Thoracic aorta (tissue), 2 donors: ENCODE results near the gene HSD17B7. TPM values are rescaled to one million over a fixed set of nuclear protein-coding genes. Genes with fewer than 3 reads are reported as not detected.
A peak's percentile ranks its signal among the peaks of the same experiment; 100 is the strongest.
"Not testable (repeated sequence)": the region's sequence is repeated elsewhere in the genome, so short reads cannot be mapped to it uniquely, and the experiment has no call there.

ENCODE experiments used
- ATAC-seq: fragments of 150-250 bp; one replicate; pipeline ENCODE4 v1.8.0; 2017; ENCODE audit warnings: low read depth; ENCODE audit not compliant: insufficient number of reproducible peaks, low FRiP score
- DNase-seq: peaks from one replicate; pipeline ENCODE4 v3.0.0-alpha.2; 2020; ENCODE audit warnings: low spot score
- H3K27ac ChIP-seq, 2 donors: fragments of 200-600 bp; sonication (generic); 1 replicate in 1 of 2; 2 replicates in 1 of 2; pipeline ENCODE4 v1.5.1; 2016; ENCODE audit warnings: mild to moderate bottlenecking in 2 of 2, moderate library complexity in 2 of 2
- H3K27me3 ChIP-seq: fragments of 200-600 bp; sonication (generic); replicated peaks from 2 replicates; pipeline ENCODE4 v1.6.0; 2016; ENCODE audit warnings: mild to moderate bottlenecking; ENCODE audit not compliant: insufficient read depth
- H3K36me3 ChIP-seq: fragments of 200-600 bp; sonication (generic); one replicate; pipeline ENCODE4 v1.5.1; 2016
- H3K4me1 ChIP-seq, 2 donors: fragments of 200-600 bp; sonication (generic); 1 replicate in 1 of 2; 2 replicates in 1 of 2; pipeline versions ENCODE4 v1.5.1 to v1.6.0; 2016; ENCODE audit warnings: low read depth in 2 of 2, mild to moderate bottlenecking in 1 of 2; ENCODE audit not compliant: control insufficient read depth in 1 of 2
- H3K4me3 ChIP-seq: fragments of 200-600 bp; sonication (generic); 2 replicates; pipeline ENCODE4 v1.5.1; 2016; ENCODE audit warnings: mild to moderate bottlenecking
- H3K9me3 ChIP-seq: fragments of 200-600 bp; sonication (generic); 2 replicates; pipeline ENCODE4 v1.5.1; 2016
- total RNA-seq, 2 donors: library from RNA; depleted of rRNA; stranded (reverse); fragments of >200 nt; gene quantifications; one replicate each; pipeline versions ENCODE4 v1.1.0 to v1.2.3, GENCODE V29; 2016
- TF ChIP-seq, protein P1 (sequence below): fragments of 200-600 bp; sonication (generic); IDR thresholded peaks from one replicate; pipeline ENCODE4 v1.5.1; 2019; ENCODE audit warnings: antibody characterized with exemption

Gene HSD17B7
- total RNA-seq, 2 donors from 2014 or later: 10.4 to 14.4 TPM

DNA sequence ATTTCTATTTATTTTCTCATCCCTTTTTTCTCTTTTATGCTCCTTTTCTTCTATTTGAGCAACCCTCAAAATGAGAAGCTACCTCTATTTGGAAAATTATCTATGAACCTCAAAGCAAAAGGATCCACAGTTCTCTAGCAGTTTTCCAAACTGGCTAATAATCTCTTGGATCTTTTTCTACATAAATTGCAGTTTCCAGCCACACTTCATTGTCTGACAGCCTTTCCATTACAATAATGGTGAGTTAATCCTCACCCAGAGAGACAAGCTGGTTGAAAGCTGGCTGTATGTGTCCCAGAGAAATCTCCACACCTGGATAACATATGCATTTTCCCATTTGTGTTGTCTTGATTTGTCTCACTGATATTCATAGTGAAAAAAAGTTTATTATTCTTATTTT is 16.5 kb upstream of the HSD17B7 start:
- no peaks in the 10 kb centered on the region for H3K9me3 ChIP-seq
- peaks cover 17% of the 10 kb centered on the region for H3K36me3 ChIP-seq
- no peaks in the 10 kb centered on the region for H3K27me3 ChIP-seq
- DNase-seq (no peak), ATAC-seq (no peak)
- TF ChIP-seq, protein P1, sequence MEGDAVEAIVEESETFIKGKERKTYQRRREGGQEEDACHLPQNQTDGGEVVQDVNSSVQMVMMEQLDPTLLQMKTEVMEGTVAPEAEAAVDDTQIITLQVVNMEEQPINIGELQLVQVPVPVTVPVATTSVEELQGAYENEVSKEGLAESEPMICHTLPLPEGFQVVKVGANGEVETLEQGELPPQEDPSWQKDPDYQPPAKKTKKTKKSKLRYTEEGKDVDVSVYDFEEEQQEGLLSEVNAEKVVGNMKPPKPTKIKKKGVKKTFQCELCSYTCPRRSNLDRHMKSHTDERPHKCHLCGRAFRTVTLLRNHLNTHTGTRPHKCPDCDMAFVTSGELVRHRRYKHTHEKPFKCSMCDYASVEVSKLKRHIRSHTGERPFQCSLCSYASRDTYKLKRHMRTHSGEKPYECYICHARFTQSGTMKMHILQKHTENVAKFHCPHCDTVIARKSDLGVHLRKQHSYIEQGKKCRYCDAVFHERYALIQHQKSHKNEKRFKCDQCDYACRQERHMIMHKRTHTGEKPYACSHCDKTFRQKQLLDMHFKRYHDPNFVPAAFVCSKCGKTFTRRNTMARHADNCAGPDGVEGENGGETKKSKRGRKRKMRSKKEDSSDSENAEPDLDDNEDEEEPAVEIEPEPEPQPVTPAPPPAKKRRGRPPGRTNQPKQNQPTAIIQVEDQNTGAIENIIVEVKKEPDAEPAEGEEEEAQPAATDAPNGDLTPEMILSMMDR: no peak
- H3K27ac ChIP-seq: no peak overlapping the region
- H3K4me3 ChIP-seq: no peak overlapping the region
- H3K4me1 ChIP-seq: no peaks in the 10 kb centered on the region

DNA sequence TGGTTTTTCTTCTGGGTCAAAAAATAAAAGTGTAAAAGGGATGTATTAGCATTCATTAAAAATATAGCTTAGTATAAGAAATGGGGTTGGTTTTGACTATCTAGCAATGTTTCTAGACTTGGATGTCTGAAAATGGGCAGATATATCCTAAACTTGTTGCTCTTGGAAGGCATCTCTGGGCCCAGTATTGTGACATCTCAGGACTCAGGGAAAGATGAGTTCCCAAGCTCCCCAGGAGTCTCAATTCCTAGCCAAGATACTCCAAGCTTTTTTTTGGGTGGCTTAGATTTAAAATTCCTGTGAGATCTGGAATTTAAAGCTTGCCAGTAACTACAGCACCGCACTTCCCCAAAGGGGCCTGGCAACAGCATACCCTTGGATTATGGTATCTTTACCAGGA is 11.5 kb upstream of the HSD17B7 start:
- H3K4me3 ChIP-seq: no peak overlapping the region
- no peak overlapping the region for H3K27ac ChIP-seq
- ATAC-seq: no peak
- DNase-seq: no peak
- no peaks in the 10 kb centered on the region for H3K9me3 ChIP-seq
- peaks cover 10% of the 10 kb centered on the region for H3K36me3 ChIP-seq
- no peaks in the 10 kb centered on the region for H3K27me3 ChIP-seq
- TF ChIP-seq, protein P1: no peak
- H3K4me1 ChIP-seq: no peaks in the 10 kb centered on the region

DNA sequence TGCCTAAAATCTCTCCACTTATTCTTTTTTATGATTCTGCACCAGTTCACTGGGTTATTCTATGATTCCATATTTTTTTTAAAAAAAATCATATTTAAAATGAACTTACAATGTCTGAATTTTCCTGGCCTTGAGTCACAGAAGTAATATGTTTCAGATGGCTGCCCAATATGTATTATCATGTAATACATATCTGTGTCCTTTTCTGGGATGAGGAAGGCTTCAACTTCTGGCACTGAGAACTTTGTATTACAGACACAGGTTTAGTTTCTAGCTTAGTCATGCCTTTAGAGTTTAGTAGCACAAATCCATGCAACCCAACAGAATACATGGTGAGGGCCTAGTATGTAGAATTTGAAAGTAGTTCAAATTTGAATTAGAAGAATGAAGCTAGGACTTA is 7.8 kb upstream of the HSD17B7 start:
- no peaks in the 10 kb centered on the region for H3K9me3 ChIP-seq
- H3K4me1 ChIP-seq: peaks cover 0 to 7% of the 10 kb centered on the region in 2 donors
- H3K36me3 ChIP-seq: peaks cover 10% of the 10 kb centered on the region
- H3K27me3 ChIP-seq: no peaks in the 10 kb centered on the region
- TF ChIP-seq, protein P1: no peak
- H3K4me3 ChIP-seq: no peak overlapping the region
- DNase-seq (no peak), ATAC-seq (no peak)
- H3K27ac ChIP-seq: no peak overlapping the region

DNA sequence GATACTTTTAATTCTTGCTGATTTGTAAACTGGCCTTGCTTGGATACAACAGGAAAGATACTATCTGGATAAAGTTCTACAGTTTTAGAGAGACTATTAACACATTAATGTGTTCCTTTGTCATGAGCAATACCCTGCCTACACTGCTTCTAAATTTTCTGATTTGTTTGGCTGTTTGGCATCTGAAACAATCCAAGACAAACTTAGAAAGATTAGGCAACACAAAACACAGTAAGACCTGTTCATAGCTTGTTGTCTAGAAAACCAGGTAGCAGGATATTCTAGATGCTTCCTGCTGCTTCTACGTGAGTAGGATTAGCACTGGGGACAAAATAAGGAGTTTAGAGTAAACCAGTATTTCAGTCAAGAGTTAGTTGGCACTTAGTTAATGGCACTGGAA is 5.6 kb upstream of the HSD17B7 start:
- ATAC-seq, DNase-seq: not testable (repeated sequence)

DNA sequence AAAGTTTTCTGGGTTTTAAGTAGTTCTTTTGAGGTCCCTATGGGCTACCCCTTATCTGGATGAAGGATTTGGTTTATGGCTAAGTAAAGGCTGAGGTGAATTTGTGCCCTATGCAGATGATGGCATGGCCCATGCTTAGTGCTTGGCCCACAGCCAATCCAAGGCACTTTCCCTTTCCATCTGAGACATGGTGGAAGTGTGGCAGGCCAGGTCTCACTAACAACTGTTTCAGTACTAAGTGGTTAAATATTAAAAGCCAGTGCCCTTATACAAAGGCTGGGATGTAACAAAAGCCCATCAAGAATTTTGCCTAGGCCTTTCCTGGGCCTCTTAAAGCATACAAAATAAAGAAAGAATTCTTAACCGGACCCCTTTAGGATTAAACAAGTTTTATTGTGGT is 1.7 kb upstream of the HSD17B7 start:
- not testable (repeated sequence) for DNase-seq, H3K36me3 ChIP-seq, H3K27ac ChIP-seq, ATAC-seq, H3K4me3 ChIP-seq, H3K27me3 ChIP-seq, H3K9me3 ChIP-seq
- peaks cover 4 to 10% of the 10 kb centered on the region in 2 donors for H3K4me1 ChIP-seq

More for the DNA sequence above, 5.6 kb upstream of the HSD17B7 start:
- not testable (repeated sequence) for H3K36me3 ChIP-seq, H3K27me3 ChIP-seq, H3K4me1 ChIP-seq, H3K9me3 ChIP-seq, H3K4me3 ChIP-seq
- H3K27ac ChIP-seq: peak overlapping the region; percentile 7 to 55

DNA sequence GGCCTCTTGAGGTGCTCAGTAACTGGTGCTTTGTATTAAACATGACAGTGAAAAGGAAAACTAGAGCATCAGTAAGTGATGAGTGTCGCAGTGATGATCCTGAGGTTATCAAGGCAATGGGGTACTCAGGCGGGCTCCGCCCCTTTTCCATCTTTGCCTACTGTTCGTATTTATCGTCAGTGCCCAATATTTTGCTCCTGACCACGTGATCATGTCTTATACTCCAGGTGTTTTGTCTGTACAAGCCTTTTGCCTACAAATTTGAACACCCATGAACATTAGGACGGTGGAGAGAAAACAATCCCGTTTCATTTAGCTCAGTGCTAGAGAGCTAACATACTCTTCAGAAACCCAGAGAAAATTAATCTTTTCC is 469 bp downstream of the HSD17B7 start:
- not testable (repeated sequence) for H3K27me3 ChIP-seq, DNase-seq, H3K36me3 ChIP-seq, H3K9me3 ChIP-seq, H3K4me1 ChIP-seq
- ATAC-seq: peak; percentile 27
- Histone ChIP-seq H3K27ac (peak overlapping the region; percentile 74 to 95), H3K4me3 (peak overlapping the region; percentile 87)

DNA sequence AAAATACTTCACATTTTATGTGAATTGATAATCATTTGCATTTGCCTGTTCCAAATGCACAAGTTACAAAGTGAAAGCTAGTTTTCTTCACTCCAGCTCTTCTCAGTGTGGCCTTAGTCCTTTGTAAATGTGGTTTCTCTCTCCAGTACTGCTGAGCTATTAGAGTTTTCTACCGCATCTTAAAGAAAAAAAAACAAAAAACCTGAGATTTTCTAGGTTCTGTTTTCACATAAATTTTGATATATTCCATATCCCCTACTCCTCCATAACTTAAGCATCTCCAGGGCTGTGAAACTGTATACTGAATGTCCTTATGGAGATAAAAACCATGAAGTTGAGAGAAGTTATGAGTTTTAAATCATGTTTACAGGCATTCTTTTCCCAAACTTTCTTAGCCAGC is 3.8 kb downstream of the HSD17B7 start:
- not testable (repeated sequence) for H3K4me1 ChIP-seq, ATAC-seq, H3K27ac ChIP-seq, H3K4me3 ChIP-seq, H3K27me3 ChIP-seq, DNase-seq, H3K36me3 ChIP-seq, H3K9me3 ChIP-seq

DNA sequence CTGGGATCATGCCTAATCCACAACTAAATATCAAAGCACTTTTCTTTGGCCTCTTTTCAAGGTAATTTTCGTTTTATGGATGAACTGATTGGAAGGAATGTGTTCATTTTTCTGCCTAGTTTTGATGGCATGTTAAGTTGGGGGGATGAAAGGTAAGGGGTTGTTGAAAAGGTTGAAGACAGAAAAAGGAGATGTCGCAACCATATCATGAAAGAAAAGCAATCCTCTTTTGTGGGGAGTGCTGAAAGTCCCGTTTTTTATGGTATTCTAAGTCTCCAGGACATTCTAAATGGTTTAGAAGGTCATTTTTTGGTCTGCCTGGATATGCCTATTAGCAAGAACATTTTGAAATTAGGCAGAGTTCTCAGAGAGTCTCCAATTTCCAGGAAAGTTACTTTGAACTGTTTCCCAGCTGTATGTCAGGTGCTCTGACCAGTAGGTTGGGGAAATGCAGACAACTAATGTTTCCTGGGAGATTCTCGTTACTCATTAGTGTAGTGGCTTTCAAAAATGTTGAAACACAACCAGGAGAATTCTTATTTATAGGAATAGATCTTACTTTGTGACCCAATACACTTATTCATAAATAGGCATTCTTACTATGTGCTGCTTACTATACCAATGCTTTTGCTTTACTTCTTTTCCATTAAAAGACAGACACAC is 6.2 kb downstream of the HSD17B7 start:
- not testable (repeated sequence) for H3K36me3 ChIP-seq, H3K9me3 ChIP-seq, H3K27me3 ChIP-seq, H3K27ac ChIP-seq, DNase-seq, ATAC-seq, H3K4me3 ChIP-seq, H3K4me1 ChIP-seq
